ENCODE data around the gene DGKI.

DGKI gene

GRCh38 chr7:137396051-137396450, 450.7 kb downstream of the DGKI start:
- DNase-seq, result no peak

DNA sequence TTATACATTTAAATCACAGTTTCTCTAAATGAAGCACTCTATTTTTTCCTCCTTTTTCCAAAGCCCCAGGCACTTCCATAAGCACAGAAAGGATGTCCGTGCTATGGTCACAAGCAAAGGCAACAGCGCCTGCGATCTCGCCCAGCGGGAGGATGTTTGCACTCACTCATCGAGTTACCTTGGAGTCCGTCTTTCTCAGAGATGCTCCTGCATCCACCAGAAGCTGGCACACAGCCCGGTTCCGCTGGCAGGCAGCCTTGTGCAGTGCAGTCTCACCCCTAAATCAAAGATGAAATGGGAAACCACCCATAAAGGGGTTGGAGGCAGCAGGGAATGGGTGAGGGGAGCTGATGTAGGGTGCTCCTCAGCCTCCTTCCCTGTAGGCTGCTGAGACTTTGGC, 451.4 kb downstream of the DGKI start:
- DNase-seq, result no peak

DNA sequence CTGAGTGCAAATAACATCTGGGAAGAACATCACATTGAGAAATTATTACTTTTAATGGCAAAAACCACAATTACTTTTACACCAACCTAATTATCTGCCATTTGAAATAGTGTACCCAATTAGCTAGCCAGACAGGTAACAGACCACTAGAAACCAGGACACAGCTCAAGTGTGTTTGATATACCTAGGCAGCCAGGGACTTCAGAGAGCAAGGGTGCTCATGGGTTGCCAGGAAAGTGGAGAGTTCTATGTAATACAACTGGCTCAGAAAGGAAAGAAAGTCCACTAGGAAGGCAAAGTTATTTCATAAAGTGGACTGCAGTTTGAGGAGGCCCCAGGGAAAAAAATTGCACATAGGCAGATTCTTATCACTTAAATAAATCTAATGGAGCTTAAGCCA, 453.2 kb downstream of the DGKI start:
- DNase-seq, result no peak

GRCh38 chr7:137390076-137390475, 456.7 kb downstream of the DGKI start:
- DNase-seq, result no peak

DNA sequence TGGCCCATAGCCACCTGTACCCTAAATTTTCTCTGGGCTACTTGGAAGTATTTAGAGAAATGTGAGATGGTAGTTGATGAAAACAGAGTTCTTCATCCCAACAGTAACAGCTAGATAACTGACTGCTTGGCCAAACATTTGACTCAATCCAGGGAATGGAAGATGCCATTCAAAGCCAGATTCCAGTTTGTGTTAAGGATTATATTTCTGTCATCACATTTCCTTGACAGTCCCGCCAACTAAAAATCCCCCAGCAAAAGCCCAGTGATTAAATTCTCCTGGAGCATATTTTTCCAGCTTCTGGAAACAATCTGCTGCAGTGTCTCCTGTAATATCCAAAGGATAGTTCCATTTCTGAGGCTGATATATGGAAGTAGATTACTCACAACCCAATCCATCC, 457.9 kb downstream of the DGKI start:
- no peak for DNase-seq

- no peak for DNase-seq
These were observed 459.8 kb downstream of the DGKI start for GRCh38 chr7:137386966-137387365.

GRCh38 chr7:137381045-137381444, 465.7 kb downstream of the DGKI start:
- no peak for DNase-seq

DNA sequence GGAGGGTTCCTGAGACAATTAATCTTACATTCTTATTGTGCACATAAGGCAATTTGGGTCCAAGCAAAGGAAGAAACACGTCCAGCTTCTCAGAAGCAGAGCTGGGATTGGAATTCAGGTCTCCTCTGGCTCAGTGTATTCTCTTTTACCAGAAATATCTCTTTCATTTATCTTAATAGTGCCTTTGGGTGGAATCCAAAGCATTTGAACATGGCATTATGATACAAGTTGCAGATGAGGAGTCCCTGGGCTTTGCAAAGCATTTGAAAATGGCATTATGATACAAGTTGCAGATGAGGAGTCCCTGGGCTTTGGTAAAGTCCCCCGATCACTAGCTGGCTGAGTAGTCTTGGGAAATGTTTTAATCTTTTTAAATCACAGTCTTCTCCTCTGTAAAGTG, 473.3 kb downstream of the DGKI start:
- no peak for DNase-seq

DNA sequence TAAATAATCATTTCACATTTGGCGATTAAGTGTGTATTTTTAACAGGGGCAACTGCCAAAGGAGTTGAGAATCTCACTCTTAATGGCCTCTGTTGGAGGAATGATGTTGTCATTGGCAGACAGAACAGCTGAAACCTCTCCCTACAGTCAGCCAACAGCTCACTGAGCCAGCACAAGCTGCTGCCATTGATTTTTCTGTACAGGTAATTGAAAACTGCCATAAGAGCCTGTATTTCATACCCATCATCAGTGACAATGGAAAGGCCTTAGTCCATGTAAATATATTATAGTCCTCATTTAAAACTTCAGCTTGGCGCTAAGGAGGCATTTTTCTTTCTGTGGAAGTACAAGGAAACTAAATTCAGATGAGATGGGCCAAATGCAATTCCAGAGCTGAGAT, 475.2 kb downstream of the DGKI start:
- no peak for DNase-seq

GRCh38 chr7:137366995-137367394, 479.8 kb downstream of the DGKI start:
- DNase-seq, result no peak

- DNase-seq, result no peak
These were observed 483.1 kb downstream of the DGKI start for GRCh38 chr7:137363683-137364082.

GRCh38 chr7:137360087-137360679, 486.6 kb downstream of the DGKI start:
- DNase-seq, result no peak

DNA sequence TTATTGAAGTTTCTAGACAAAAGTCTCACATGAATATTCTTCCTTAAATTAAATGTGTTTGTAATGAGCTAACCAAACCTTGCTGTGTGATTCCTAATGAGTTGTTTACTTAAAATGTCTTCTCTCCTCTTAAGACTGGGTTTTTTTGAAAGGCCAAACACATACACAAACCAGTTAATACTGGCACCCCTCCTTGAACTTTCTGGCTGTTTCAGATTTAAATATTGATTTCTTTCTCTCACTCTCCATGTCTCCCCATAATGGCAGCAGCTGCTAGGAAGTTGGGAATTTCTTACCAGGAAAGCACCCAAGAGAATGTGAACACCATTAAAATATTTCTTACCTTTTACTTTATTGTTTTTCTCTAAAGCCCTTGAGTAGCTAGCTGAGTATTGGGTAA, 491.8 kb downstream of the DGKI start:
- no peak for DNase-seq

DNA sequence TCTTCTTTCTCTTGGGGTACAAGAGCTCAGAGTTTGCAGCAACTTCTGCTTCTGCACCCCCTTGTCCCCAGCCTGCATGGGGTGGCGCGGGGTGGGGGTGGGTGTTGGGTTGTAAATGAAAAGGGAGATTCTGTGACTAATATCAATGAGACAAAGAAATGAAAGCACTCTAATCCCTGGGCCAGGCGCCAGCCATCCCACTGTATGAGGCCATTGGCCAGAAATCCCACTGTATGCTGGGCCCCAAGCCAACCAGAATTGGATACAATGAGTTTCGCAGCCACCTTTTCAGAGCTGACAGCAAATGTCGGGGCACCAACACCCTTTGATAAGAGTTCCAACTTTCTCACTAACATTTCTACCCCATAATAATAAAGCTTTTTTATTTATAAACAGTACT, 492.4 kb downstream of the DGKI start:
- DNase-seq, result no peak

GRCh38 chr7:137351941-137352340, 494.8 kb downstream of the DGKI start:
- no peak for DNase-seq

DNA sequence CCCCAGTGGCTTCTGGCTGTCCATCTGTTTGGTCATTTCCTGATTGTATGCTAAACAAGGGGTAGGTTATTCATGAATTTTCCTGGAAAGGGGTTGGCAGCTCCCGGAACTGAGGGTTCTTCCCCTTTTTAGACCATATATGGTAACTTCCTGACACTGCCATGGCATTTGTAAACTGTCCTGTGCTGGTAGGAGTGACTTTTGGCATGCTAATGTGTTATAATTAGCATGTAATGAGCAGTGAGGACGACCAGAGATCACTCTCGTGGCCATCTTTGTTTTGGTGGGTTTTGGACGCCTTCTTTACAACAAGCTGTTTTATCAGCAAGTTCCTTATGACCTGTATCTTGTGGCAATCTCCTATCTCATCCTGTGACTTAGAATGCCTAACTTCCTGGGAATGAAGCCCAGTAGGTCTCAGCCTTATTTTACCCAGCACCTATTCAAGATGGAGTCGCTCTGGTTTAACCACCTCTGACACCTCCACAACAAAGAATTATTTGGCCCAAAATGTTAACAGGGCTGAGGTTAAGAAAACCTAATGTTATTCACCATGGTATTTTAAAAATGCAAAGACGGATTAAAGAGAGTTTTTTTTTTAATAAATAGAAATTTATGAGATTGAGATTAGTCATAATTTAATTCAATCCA, 500.9 kb downstream of the DGKI start:
- DNase-seq, result no peak

GRCh38 chr7:137343281-137343841, 503.4 kb downstream of the DGKI start, which contains the start of gene PTN:
Gene PTN (minus strand): TSS chr7:137343733. CDS start chr7:137254973, 88,760 bp downstream.
- DNase-seq, result no peak

DNA sequence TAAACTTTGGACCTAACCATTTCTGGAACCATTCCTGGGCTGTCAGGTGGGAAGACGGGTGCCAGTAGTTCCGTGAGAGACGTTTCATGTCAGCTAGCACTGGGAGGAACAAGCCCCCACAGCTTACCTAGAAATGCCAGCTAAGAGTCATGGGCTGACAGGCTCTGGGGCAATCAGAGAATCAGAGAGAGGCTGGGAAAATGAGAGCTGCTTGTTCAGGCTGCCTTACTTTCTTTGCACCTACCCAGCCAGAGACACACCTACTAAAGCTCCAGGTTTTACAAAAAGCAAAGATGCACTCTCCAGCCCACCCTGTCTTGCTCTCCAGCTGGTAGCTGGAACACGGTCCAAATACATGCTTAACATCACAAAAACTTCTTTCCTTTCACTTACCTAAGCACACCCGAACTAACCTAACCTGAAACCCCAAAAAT, 503.9 kb downstream of the DGKI start:
- no peak for DNase-seq

- no peak for DNase-seq
These were observed 504.5 kb downstream of the DGKI start for GRCh38 chr7:137342265-137342664.

GRCh38 chr7:137337902-137338301, 508.9 kb downstream of the DGKI start:
- DNase-seq, result no peak

DNA sequence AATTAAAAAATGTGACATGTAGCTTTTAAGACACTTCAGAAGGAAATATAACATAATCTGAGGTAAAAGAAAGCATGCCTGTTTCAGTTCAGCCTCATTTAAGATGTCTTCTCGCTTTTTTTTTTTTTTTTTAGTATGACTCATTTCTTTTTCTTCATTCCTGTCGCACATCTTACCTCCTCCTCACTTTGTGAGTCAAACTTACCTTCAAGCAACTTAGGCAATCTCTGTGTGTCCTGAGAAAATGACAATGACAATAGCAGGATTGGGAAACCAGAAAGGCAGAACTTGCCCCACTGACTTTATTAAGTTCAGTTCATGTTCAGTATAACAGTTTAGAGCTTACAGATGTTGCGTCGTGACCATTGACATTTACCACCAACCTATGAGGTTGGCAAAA, 511.0 kb downstream of the DGKI start:
- no peak for DNase-seq

DNA sequence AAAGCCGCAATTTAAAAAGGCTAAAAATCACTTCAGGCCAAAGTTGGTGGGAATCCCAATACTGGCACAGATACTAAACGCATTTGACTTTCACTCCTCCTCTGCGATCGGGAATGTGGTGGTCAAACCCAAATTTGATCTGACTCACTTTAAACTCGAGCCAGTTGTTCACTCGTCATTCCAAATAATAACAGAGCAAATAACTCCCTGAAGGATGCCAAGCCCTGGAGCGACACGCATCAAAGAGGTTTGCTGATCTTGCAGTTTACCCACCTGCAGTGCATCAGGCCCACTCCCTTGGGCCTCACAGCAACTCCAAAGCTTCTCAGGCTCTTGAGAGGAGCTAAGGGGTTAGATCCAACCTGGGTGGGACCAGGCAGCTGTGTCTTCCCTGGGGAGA, 515.4 kb downstream of the DGKI start:
- DNase-seq, result no peak

Data from activated CD4-positive, alpha-beta T cell treated with anti-CD3 and anti-CD28 coated beads for 48 hours (primary cell).